WTC11 (cell line): ENCODE measurements around the gene PAAF1. TPM values are rescaled to one million over a fixed set of nuclear protein-coding genes. Genes with fewer than 3 reads are reported as not detected.

Experiments used
- ATAC-seq: fragments of 200-7000 bp; cut with Tn5 transposase; 2 replicates; pipeline ENCODE4 v1.10.0; 2021; ENCODE audit warnings: mild to moderate bottlenecking, moderate library complexity
- CTCF ChIA-PET: fragments of 300-600 bp; sonication (Branson Sonifier 250); formaldehyde crosslinking; loops from one replicate; lab custom pipeline; 2021; ENCODE audit warnings: antibody characterized with exemption; lab: Charles Lee
- POLR2A ChIA-PET: fragments of 350-600 bp; sonication (Branson Sonifier 250); formaldehyde crosslinking; loops from one replicate; lab custom pipeline; 2021; ENCODE audit warnings: antibody characterized with exemption; lab: Charles Lee
- DNase-seq: peaks from one replicate; pipeline ENCODE4 v3.0.0; 2021; ENCODE audit warnings: low spot score
- H3K27ac Mint-ChIP-seq: 2 replicates; pipeline ENCODE4 v1.8.0; 2021; ENCODE audit warnings: mixed read lengths
- H3K27me3 Mint-ChIP-seq: 2 replicates; pipeline ENCODE4 v1.8.0; 2021; ENCODE audit warnings: low read depth, mild to moderate bottlenecking, moderate library complexity, mixed read lengths
- H3K36me3 Mint-ChIP-seq: 2 replicates; pipeline ENCODE4 v1.8.0; 2021; ENCODE audit warnings: mixed read lengths
- H3K4me1 Mint-ChIP-seq: 2 replicates; pipeline ENCODE4 v1.8.0; 2022; ENCODE audit warnings: mixed read lengths
- H3K4me3 Mint-ChIP-seq: 2 replicates; pipeline ENCODE4 v1.8.0; 2021; ENCODE audit warnings: mild to moderate bottlenecking, moderate library complexity, mixed read lengths
- H3K9me3 Mint-ChIP-seq: 2 replicates; pipeline ENCODE4 v1.8.0; 2021; ENCODE audit warnings: mixed read lengths
- CTCF ChIP-seq: fragments of 200-600 bp; IDR thresholded peaks from 2 replicates; pipeline ENCODE4 v1.8.0; 2022; ENCODE audit warnings: antibody characterized with exemption
- ELF4 ChIP-seq: sonication (generic); formaldehyde crosslinking; IDR thresholded peaks from 2 replicates; pipeline ENCODE4 v1.8.1; 2022; ENCODE audit warnings: low read depth, mild to moderate bottlenecking, moderate library complexity, missing genetic modification reagents
- MYBL2 ChIP-seq: sonication (generic); formaldehyde crosslinking; IDR thresholded peaks from 2 replicates; pipeline ENCODE4 v1.8.1; 2023; ENCODE audit warnings: mild to moderate bottlenecking, moderate library complexity, missing genetic modification reagents
- STAT6 ChIP-seq: sonication (generic); formaldehyde crosslinking; conservative IDR thresholded peaks from 2 replicates; pipeline ENCODE4 v1.8.1; 2023; ENCODE audit warnings: mild to moderate bottlenecking, low read depth, missing genetic modification reagents, moderate library complexity
- TEAD4 ChIP-seq: sonication (generic); formaldehyde crosslinking; IDR thresholded peaks from 2 replicates; pipeline ENCODE4 v1.8.0; 2022; ENCODE audit warnings: mild to moderate bottlenecking, missing genetic modification reagents
- ZBTB43 ChIP-seq: sonication (generic); formaldehyde crosslinking; IDR thresholded peaks from 2 replicates; pipeline ENCODE4 v1.8.1; 2023; ENCODE audit warnings: mild to moderate bottlenecking, missing genetic modification reagents
- ZNF219 ChIP-seq: sonication (generic); formaldehyde crosslinking; IDR thresholded peaks from 2 replicates; pipeline ENCODE4 v1.8.0; 2023; ENCODE audit warnings: missing genetic modification reagents, mild to moderate bottlenecking, borderline replicate concordance
- ZNF396 ChIP-seq: fragments of 250-450 bp; sonication (Bioruptor Pico); IDR thresholded peaks from 2 replicates; pipeline ENCODE4 v1.8.0; 2021; ENCODE audit warnings: mild to moderate bottlenecking, moderate library complexity, borderline replicate concordance
- ZNF416 ChIP-seq: fragments of 250-450 bp; sonication (Bioruptor Pico); IDR thresholded peaks from 2 replicates; pipeline ENCODE4 v1.9.0; 2021; ENCODE audit warnings: mild to moderate bottlenecking, inconsistent platforms
- ZNF532 ChIP-seq: fragments of 250-450 bp; sonication (Bioruptor Pico); IDR thresholded peaks from 2 replicates; pipeline ENCODE4 v1.9.0; 2021; ENCODE audit warnings: mild to moderate bottlenecking, borderline replicate concordance
- total RNA-seq: library from RNA; stranded (reverse); gene quantifications from 3 replicates; pipeline ENCODE4 v1.2.3, GENCODE V29; 2021
- TF ChIP-seq, protein P1 (sequence below): sonication (generic); formaldehyde crosslinking; IDR thresholded peaks from 2 replicates; pipeline ENCODE4 v1.8.1; 2022; ENCODE audit warnings: low read depth, mild to moderate bottlenecking, moderate library complexity, missing genetic modification reagents, borderline replicate concordance
- TF ChIP-seq, protein P2 (sequence below): fragments of 250-450 bp; sonication (Bioruptor Pico); IDR thresholded peaks from 2 replicates; pipeline ENCODE4 v1.9.0; 2021; ENCODE audit warnings: mild to moderate bottlenecking

The PAAF1 gene
- total RNA-seq, 1 experiment from 2014 or later, result 27.7 TPM

DNA sequence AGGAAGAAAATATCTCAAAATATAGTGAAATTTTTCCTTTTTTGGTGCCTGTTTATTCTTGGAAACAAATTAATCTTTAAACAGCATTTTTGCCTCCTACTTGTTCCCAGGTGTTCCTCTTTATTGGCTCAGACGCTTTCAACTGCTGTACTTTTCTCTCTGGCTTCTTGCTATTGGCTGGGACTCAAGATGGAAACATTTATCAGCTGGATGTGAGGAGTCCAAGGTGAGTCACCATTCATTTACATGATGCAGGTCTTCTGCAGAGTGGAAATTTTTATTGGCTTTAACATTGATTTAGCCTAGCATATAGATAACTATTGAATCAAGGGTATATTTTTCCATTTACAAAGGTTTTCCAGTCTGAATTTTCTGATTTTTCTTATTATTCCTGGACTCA is 39.6 kb downstream of the PAAF1 start:
- H3K27ac Mint-ChIP-seq, result no peak overlapping the region
- H3K36me3 Mint-ChIP-seq, result peaks cover 28% of the 10 kb centered on the region
- DNase-seq (no peak), ATAC-seq (no peak)
- H3K9me3 Mint-ChIP-seq, result no peaks in the 10 kb centered on the region
- H3K27me3 Mint-ChIP-seq, result no peaks in the 10 kb centered on the region
- H3K4me1 Mint-ChIP-seq, result no peaks in the 10 kb centered on the region
- CTCF ChIA-PET, result interaction anchor here (1.1 to 1.3 kb wide), 2 partner anchors 15 to 24 kb away, joined by 3 to 6 read pairs; no protein-coding TSS in a partner anchor
- no peak overlapping the region for H3K4me3 Mint-ChIP-seq
- TF ChIP-seq, protein P1, sequence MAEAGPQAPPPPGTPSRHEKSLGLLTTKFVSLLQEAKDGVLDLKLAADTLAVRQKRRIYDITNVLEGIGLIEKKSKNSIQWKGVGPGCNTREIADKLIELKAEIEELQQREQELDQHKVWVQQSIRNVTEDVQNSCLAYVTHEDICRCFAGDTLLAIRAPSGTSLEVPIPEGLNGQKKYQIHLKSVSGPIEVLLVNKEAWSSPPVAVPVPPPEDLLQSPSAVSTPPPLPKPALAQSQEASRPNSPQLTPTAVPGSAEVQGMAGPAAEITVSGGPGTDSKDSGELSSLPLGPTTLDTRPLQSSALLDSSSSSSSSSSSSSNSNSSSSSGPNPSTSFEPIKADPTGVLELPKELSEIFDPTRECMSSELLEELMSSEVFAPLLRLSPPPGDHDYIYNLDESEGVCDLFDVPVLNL (CRISPR knock-in tag), result no peak
- TF ChIP-seq ELF4 (CRISPR knock-in tag) (no peak), TEAD4 (CRISPR knock-in tag) (no peak), ZNF396 (CRISPR knock-in tag) (no peak), ZNF532 (CRISPR knock-in tag) (no peak), ZNF219 (CRISPR knock-in tag) (no peak), STAT6 (CRISPR knock-in tag) (no peak), MYBL2 (CRISPR knock-in tag) (no peak), ZBTB43 (CRISPR knock-in tag) (no peak), ZNF416 (CRISPR knock-in tag) (no peak), CTCF (no peak)
- TF ChIP-seq, protein P2, sequence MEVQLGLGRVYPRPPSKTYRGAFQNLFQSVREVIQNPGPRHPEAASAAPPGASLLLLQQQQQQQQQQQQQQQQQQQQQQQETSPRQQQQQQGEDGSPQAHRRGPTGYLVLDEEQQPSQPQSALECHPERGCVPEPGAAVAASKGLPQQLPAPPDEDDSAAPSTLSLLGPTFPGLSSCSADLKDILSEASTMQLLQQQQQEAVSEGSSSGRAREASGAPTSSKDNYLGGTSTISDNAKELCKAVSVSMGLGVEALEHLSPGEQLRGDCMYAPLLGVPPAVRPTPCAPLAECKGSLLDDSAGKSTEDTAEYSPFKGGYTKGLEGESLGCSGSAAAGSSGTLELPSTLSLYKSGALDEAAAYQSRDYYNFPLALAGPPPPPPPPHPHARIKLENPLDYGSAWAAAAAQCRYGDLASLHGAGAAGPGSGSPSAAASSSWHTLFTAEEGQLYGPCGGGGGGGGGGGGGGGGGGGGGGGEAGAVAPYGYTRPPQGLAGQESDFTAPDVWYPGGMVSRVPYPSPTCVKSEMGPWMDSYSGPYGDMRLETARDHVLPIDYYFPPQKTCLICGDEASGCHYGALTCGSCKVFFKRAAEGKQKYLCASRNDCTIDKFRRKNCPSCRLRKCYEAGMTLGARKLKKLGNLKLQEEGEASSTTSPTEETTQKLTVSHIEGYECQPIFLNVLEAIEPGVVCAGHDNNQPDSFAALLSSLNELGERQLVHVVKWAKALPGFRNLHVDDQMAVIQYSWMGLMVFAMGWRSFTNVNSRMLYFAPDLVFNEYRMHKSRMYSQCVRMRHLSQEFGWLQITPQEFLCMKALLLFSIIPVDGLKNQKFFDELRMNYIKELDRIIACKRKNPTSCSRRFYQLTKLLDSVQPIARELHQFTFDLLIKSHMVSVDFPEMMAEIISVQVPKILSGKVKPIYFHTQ (CRISPR knock-in tag), result no peak
- TF ChIP-seq, all 79 proteins: peak for 0
- POLR2A ChIA-PET, result no interaction called here
